Right lobe of liver (tissue), 4 donors: Measurements from ENCODE around the gene ASCL2.

ENCODE experiments used
- CTCF ChIP-seq, 4 donors: fragments of 200-600 bp in 3 of 4; fragments of 450-650 bp in 1 of 4; IDR thresholded peaks; one replicate each; pipeline versions ENCODE4 v1.5.1 to v1.8.0; 2016 to 2022; ENCODE audit warnings: antibody characterized with exemption in 4 of 4, mild to moderate bottlenecking in 2 of 4
- POLR2A ChIP-seq: fragments of 450-650 bp; IDR thresholded peaks from one replicate; pipeline ENCODE4 v1.6.1; 2017; ENCODE audit warnings: antibody characterized with exemption, mild to moderate bottlenecking
- donor health status: DM: no; HTN: no; CAD: no.
- donor health status: DM: no; HTN: no; CAD: no.
- donor health status: DM: no; HTN: yes; CAD: no.

- TF ChIP-seq CTCF (IDR thresholded peaks at IDR 0.05): no peak
- no peak for TF ChIP-seq POLR2A
Measured at GRCh38 chr11:2290351-2290841, 20.0 kb upstream of the ASCL2 start.
